K562 (cell line): ENCODE data around the gene TMEM128. TPM values are rescaled to one million over a fixed set of nuclear protein-coding genes. Genes with fewer than 3 reads are reported as not detected.

Experiments used
- ATAC-seq: fragments of 200-7000 bp; cut with Tn5 transposase; 3 replicates; pipeline ENCODE4 v1.9.1; 2020; ENCODE audit warnings: moderate library complexity
- BruUV-seq: library from RNA; stranded (reverse); fragments of 400-500 nt; replicated peaks from 2 replicates; lab custom pipeline; 2021; lab: Mats Ljungman, UMichigan
- CTCF ChIA-PET: fragments of 300-600 bp; formaldehyde crosslinking; extraction: SDS; loops from one replicate; lab custom pipeline; 2021; ENCODE audit warnings: low intra/inter-chr PET ratio; lab: Yijun Ruan, JAX
- POLR2A ChIA-PET: fragments of 300-600, 350-650 bp; sonication (Branson Sonifier 250); formaldehyde crosslinking; extraction: SDS; loops from one replicate; lab custom pipeline; 2021; ENCODE audit warnings: antibody characterized with exemption, inconsistent platforms; lab: Yijun Ruan, JAX
- DNase-seq, 4 experiments: peaks; one replicate each; pipeline versions ENCODE4 v3.0.0 to v3.0.0-alpha.2; 2011 to 2018; ENCODE audit warnings: low spot score in 3 of 4, mixed read lengths in 3 of 4; ENCODE audit errors: extremely low read depth in 1 of 4
- FAIRE-seq: peaks from 2 replicates; lab custom pipeline; 2011; peaks lifted over from hg19 to GRCh38; lab: Jason Lieb, UNC
- H2AFZ ChIP-seq: 2 replicates; pipeline ENCODE4 v1.6.0; 2011; ENCODE audit warnings: low read depth, low read length, control low read depth, inconsistent platforms
- H3K27ac ChIP-seq: fragments of 200-600 bp; 3 replicates; pipeline ENCODE4 v1.8.0; 2011; ENCODE audit warnings: low read depth, mild to moderate bottlenecking, control low read depth, inconsistent platforms, low read length, moderate library complexity, mixed read lengths; ENCODE audit errors: extremely low read depth
- H3K27me3 ChIP-seq, 2 experiments: fragments of 300-600 bp in 1 of 2; 2 replicates in 1 of 2; 3 replicates in 1 of 2; pipeline versions ENCODE4 v1.6.0 to v1.8.0; 2011; ENCODE audit warnings: inconsistent platforms in 2 of 2, low read length in 2 of 2, mild to moderate bottlenecking in 1 of 2, mixed read lengths in 1 of 2, moderate library complexity in 1 of 2; ENCODE audit not compliant: control insufficient read depth in 2 of 2, insufficient read depth in 2 of 2
- H3K36me3 ChIP-seq: fragments of 300-600 bp; 3 replicates; pipeline ENCODE4 v1.8.0; 2011; ENCODE audit warnings: mild to moderate bottlenecking, low read length, inconsistent platforms; ENCODE audit not compliant: control insufficient read depth, insufficient read depth
- H3K4me1 ChIP-seq, 2 experiments: fragments of 200-600 bp in 1 of 2; replicated peaks in 1 of 2; 2 replicates in 1 of 2; 3 replicates in 1 of 2; pipeline versions ENCODE4 v1.5.1 to v1.8.0; 2011; ENCODE audit warnings: inconsistent platforms in 2 of 2, low read length in 2 of 2, mild to moderate bottlenecking in 1 of 2, mixed read lengths in 1 of 2, moderate library complexity in 1 of 2; ENCODE audit not compliant: control insufficient read depth in 2 of 2, insufficient read depth in 2 of 2
- H3K4me2 ChIP-seq: 2 replicates; pipeline ENCODE4 v1.6.1; 2011; ENCODE audit warnings: low read length, control low read depth, inconsistent platforms, mixed read lengths; ENCODE audit not compliant: insufficient read depth
- H3K4me3 ChIP-seq: fragments of 200-600 bp; sonication (generic), shearing (Covaris generic); 2 replicates; pipeline ENCODE4 v1.5.1; 2016; ENCODE audit warnings: control low read depth, inconsistent platforms
- H3K79me2 ChIP-seq: fragments of 200-600 bp; 3 replicates; pipeline ENCODE4 v1.8.0; 2011; ENCODE audit warnings: low read length, inconsistent platforms; ENCODE audit not compliant: control insufficient read depth, insufficient read depth
- H3K9ac ChIP-seq, 2 experiments: 2 replicates each; pipeline versions ENCODE4 v1.6.0 to v1.6.1; 2011; ENCODE audit warnings: low read depth in 2 of 2, low read length in 2 of 2, control low read depth in 1 of 2, inconsistent platforms in 1 of 2, mild to moderate bottlenecking in 1 of 2, mixed read lengths in 1 of 2; ENCODE audit not compliant: insufficient read depth in 1 of 2
- H3K9me1 ChIP-seq: one replicate; pipeline ENCODE4 v1.6.0; 2011; ENCODE audit warnings: inconsistent platforms, mild to moderate bottlenecking, low read length, moderate library complexity; ENCODE audit not compliant: control insufficient read depth, insufficient read depth
- H3K9me3 ChIP-seq: replicated peaks from 2 replicates; pipeline ENCODE4 v1.5.1; 2011; ENCODE audit warnings: low read depth, low read length, inconsistent platforms; ENCODE audit not compliant: control insufficient read depth, insufficient read depth
- H4K20me1 ChIP-seq: replicated peaks from 2 replicates; pipeline ENCODE4 v1.6.1; 2011; ENCODE audit warnings: low read length, inconsistent platforms, mixed read lengths; ENCODE audit not compliant: control insufficient read depth, insufficient read depth
- CEBPB ChIP-seq: fragments of 450-650 bp; IDR thresholded peaks from 2 replicates; pipeline ENCODE4 v1.6.1; 2016; ENCODE audit warnings: missing genetic modification characterization, missing compliant biosample characterization
- ELF1 ChIP-seq: fragments of 200-800 bp; sonication (Bioruptor generic); IDR thresholded peaks from 2 replicates; pipeline ENCODE4 v1.6.1; 2016; ENCODE audit warnings: missing genetic modification characterization, missing compliant biosample characterization
- MEF2A ChIP-seq: IDR thresholded peaks from 2 replicates; pipeline ENCODE4 v1.6.1; 2011; ENCODE audit warnings: low read depth, mild to moderate bottlenecking, low read length, moderate library complexity; ENCODE audit not compliant: control insufficient read depth
- SMAD4 ChIP-seq: fragments of 250-450 bp; sonication (Bioruptor Pico); conservative IDR thresholded peaks from 2 replicates; pipeline ENCODE4 v1.8.0; 2021; ENCODE audit warnings: inconsistent platforms, mild to moderate bottlenecking, moderate library complexity
- ZKSCAN1 ChIP-seq: fragments of 150-350 bp; IDR thresholded peaks from 2 replicates; pipeline ENCODE4 v1.6.1; 2016; ENCODE audit warnings: low read depth, low read length
- ZNF197 ChIP-seq: fragments of 200-800 bp; sonication (Bioruptor generic); IDR thresholded peaks from 2 replicates; pipeline ENCODE4 v1.6.1; 2016; ENCODE audit warnings: low read depth, missing genetic modification characterization, missing compliant biosample characterization
- WGBS: fragments of 100-300 bp; shearing (Covaris generic); methylation state at CpG from one replicate; pipeline ENCODE4 v1.1.6; 2016; ENCODE audit warnings: low coverage, mixed read lengths; ENCODE audit not compliant: insufficient coverage; ENCODE audit errors: missing lambda C conversion rate; 5-methylcytosine and 5-hydroxymethylcytosine counted together
- in situ Hi-C: fragments of 300-500 bp; cut with MboI; formaldehyde crosslinking; loops from 4 replicates; pipeline ENCODE4 v1.15.0; 2018; ENCODE audit warnings: inconsistent platforms, mixed read lengths
- intact Hi-C: fragments of 100-400 bp; cut with micrococcal nuclease; formaldehyde crosslinking; loops from 2 replicates; pipeline ENCODE4 v1.14.2; 2022
- polyA plus RNA-seq, 8 experiments: library from polyadenylated mRNA; depleted of rRNA in 4 of 8; stranded (reverse) in 5 of 8; unstranded in 3 of 8; fragments of >200 nt; fragmentation: Nextera tagmentation in 2 of 8; fragmentation: Illumina TruSeq in 1 of 8; extraction: Ambion mirVana in 2 of 8; extraction: Trizol in 1 of 8; gene quantifications; 2 replicates each; pipeline versions ENCODE4 v1.2.1 to v1.2.3, GENCODE V29; 2011 to 2014; ENCODE audit warnings: inconsistent platforms in 1 of 8, missing spikeins in 1 of 8
- total RNA-seq, 7 experiments: library from RNA; depleted of rRNA in 6 of 7; stranded (reverse); fragments of >200 nt in 6 of 7; fragmentation: Illumina TruSeq in 2 of 7; extraction: Trizol in 2 of 7; gene quantifications; 2 replicates each; pipeline versions ENCODE4 v1.2.1 to v1.2.3, GENCODE V29; 2011 to 2021; ENCODE audit warnings: low replicate concordance in 1 of 7
- TF ChIP-seq, protein P1 (sequence below): fragments of 250-450 bp; sonication (Bioruptor Pico); IDR thresholded peaks from 2 replicates; pipeline ENCODE4 v1.5.1; 2021; ENCODE audit warnings: mild to moderate bottlenecking
- TF ChIP-seq, protein P2 (sequence below): fragments of 250-450 bp; sonication (Bioruptor Pico); IDR thresholded peaks from 2 replicates; pipeline ENCODE4 v1.8.0; 2021; ENCODE audit warnings: borderline replicate concordance, mild to moderate bottlenecking, moderate library complexity; ENCODE audit not compliant: poor library complexity, severe bottlenecking
- TF ChIP-seq, protein P3 (sequence below), 2 experiments: fragments of 450-650 bp; formaldehyde crosslinking in 1 of 2; IDR thresholded peaks; 2 replicates each; pipeline versions ENCODE4 v1.4.0 to v1.6.1; 2014 to 2020; ENCODE audit warnings: mild to moderate bottlenecking in 2 of 2, borderline replicate concordance in 1 of 2, low read depth in 1 of 2
- TF ChIP-seq, protein P4 (sequence below): fragments of 250-450 bp; sonication (Bioruptor Pico); IDR thresholded peaks from 2 replicates; pipeline ENCODE4 v1.5.0; 2021

Gene TMEM128
- total and polyA plus RNA-seq, 9 of the 15 experiments (the other 6 are each of a cell fraction or from before 2014, with no cell fraction given), result 9.1 to 40.0 (median 14.3) TPM

- WGBS, result 84% methylated on average over 10 of the region's 10 CpGs
- Histone ChIP-seq H3K27ac (no peak overlapping the region), H3K4me3 (no peak overlapping the region), H3K79me2 (no peaks in the 10 kb centered on the region), H3K27me3 (no peaks in the 10 kb centered on the region), H3K4me2 (no peak overlapping the region), H2AFZ (no peak overlapping the region), H3K9me3 (no peaks in the 10 kb centered on the region), H4K20me1 (no peaks in the 10 kb centered on the region; the same call in 1 of the 2 replicates), H3K9ac (no peak overlapping the region), H3K36me3 (peaks cover 96% of the 10 kb centered on the region), H3K9me1 (no peaks in the 10 kb centered on the region), H3K4me1 (no peaks in the 10 kb centered on the region)
- in situ Hi-C loops, result no loop called here
- ATAC-seq (peak; percentile 65), DNase-seq (peak in 2 of 4 experiments; percentile 23 to 25), FAIRE-seq (peak; percentile 29)
- CTCF ChIA-PET, result interaction anchor here (0.6 to 0.9 kb wide), 2 partner anchors 61 to 63 kb away, joined by 3 to 7 read pairs; no protein-coding TSS in a partner anchor
- intact Hi-C loops, result no loop called here
- no TSS peak for BruUV-seq
- POLR2A ChIA-PET, result interaction anchor here (0.7 kb wide), 1 partner anchor 18 kb away, joined by 3 read pairs; the partner anchor contains the start of genes LYAR and ZBTB49
- TF ChIP-seq, protein P1, sequence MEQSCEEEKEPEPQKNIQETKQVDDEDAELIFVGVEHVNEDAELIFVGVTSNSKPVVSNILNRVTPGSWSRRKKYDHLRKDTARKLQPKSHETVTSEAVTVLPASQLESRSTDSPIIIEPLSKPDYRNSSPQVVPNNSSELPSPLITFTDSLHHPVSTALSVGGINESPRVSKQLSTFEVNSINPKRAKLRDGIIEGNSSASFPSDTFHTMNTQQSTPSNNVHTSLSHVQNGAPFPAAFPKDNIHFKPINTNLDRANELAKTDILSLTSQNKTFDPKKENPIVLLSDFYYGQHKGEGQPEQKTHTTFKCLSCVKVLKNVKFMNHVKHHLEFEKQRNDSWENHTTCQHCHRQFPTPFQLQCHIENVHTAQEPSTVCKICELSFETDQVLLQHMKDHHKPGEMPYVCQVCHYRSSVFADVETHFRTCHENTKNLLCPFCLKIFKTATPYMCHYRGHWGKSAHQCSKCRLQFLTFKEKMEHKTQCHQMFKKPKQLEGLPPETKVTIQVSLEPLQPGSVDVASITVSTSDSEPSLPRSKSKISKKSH (CRISPR knock-in tag), result no peak
- TF ChIP-seq ZKSCAN1 (no peak), SMAD4 (CRISPR knock-in tag) (no peak), CEBPB (tag) (peak; percentile 88), MEF2A (no peak), ELF1 (tag) (no peak), ZNF197 (CRISPR knock-in tag) (no peak)
- TF ChIP-seq, protein P2, sequence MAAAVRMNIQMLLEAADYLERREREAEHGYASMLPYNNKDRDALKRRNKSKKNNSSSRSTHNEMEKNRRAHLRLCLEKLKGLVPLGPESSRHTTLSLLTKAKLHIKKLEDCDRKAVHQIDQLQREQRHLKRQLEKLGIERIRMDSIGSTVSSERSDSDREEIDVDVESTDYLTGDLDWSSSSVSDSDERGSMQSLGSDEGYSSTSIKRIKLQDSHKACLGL, result no peak
- TF ChIP-seq, protein P3, sequence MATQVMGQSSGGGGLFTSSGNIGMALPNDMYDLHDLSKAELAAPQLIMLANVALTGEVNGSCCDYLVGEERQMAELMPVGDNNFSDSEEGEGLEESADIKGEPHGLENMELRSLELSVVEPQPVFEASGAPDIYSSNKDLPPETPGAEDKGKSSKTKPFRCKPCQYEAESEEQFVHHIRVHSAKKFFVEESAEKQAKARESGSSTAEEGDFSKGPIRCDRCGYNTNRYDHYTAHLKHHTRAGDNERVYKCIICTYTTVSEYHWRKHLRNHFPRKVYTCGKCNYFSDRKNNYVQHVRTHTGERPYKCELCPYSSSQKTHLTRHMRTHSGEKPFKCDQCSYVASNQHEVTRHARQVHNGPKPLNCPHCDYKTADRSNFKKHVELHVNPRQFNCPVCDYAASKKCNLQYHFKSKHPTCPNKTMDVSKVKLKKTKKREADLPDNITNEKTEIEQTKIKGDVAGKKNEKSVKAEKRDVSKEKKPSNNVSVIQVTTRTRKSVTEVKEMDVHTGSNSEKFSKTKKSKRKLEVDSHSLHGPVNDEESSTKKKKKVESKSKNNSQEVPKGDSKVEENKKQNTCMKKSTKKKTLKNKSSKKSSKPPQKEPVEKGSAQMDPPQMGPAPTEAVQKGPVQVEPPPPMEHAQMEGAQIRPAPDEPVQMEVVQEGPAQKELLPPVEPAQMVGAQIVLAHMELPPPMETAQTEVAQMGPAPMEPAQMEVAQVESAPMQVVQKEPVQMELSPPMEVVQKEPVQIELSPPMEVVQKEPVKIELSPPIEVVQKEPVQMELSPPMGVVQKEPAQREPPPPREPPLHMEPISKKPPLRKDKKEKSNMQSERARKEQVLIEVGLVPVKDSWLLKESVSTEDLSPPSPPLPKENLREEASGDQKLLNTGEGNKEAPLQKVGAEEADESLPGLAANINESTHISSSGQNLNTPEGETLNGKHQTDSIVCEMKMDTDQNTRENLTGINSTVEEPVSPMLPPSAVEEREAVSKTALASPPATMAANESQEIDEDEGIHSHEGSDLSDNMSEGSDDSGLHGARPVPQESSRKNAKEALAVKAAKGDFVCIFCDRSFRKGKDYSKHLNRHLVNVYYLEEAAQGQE (IDR thresholded peaks at IDR 0.05; ENCODE audit: borderline replicate concordance), result peak; percentile 20; the same call in 1 of the 2 replicates
- TF ChIP-seq, protein P3 (CRISPR knock-in tag; IDR thresholded peaks at IDR 0.05; ENCODE audit: low read depth), result no peak
- TF ChIP-seq, protein P4, sequence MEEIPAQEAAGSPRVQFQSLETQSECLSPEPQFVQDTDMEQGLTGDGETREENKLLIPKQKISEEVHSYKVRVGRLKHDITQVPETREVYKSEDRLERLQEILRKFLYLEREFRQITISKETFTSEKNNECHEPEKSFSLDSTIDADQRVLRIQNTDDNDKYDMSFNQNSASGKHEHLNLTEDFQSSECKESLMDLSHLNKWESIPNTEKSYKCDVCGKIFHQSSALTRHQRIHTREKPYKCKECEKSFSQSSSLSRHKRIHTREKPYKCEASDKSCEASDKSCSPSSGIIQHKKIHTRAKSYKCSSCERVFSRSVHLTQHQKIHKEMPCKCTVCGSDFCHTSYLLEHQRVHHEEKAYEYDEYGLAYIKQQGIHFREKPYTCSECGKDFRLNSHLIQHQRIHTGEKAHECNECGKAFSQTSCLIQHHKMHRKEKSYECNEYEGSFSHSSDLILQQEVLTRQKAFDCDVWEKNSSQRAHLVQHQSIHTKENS (CRISPR knock-in tag), result no peak
Observed at GRCh38 chr4:4271912-4272311, 23.9 kb upstream of the TMEM128 start.
